DOHH2 (cell line): ENCODE data around the gene PLA2G6.

Source experiments
- H3F3A ChIP-seq: fragments of 200-600 bp; sonication (generic), shearing (Covaris generic); 2 replicates; pipeline ENCODE4 v1.6.0; 2016; ENCODE audit warnings: antibody characterized with exemption, mild to moderate bottlenecking; ENCODE audit not compliant: control insufficient read depth, insufficient read depth
- H3K27ac ChIP-seq: fragments of 200-600 bp; sonication (generic); 2 replicates; pipeline ENCODE4 v1.5.1; 2014; ENCODE audit warnings: low read depth, mild to moderate bottlenecking, low read length, moderate library complexity
- H3K27me3 ChIP-seq: fragments of 200-600 bp; sonication (generic); 2 replicates; pipeline ENCODE4 v1.6.1; 2014; ENCODE audit warnings: mild to moderate bottlenecking, low read length, mixed read lengths; ENCODE audit not compliant: control insufficient read depth
- H3K36me3 ChIP-seq: fragments of 200-600 bp; sonication (generic); 2 replicates; pipeline ENCODE4 v1.6.1; 2014; ENCODE audit warnings: mild to moderate bottlenecking, low read length, moderate library complexity, mixed read lengths; ENCODE audit not compliant: control insufficient read depth
- H3K4me1 ChIP-seq: fragments of 200-600 bp; sonication (generic); 2 replicates; pipeline ENCODE4 v1.6.1; 2014; ENCODE audit warnings: mild to moderate bottlenecking, low read length, mixed read lengths; ENCODE audit not compliant: control insufficient read depth
- H3K4me2 ChIP-seq: fragments of 200-600 bp; sonication (generic); 2 replicates; pipeline ENCODE4 v1.6.0; 2014; ENCODE audit warnings: mild to moderate bottlenecking, low read length, moderate library complexity
- H3K4me3 ChIP-seq: fragments of 200-600 bp; sonication (generic); 2 replicates; pipeline ENCODE4 v1.5.1; 2014; ENCODE audit warnings: mild to moderate bottlenecking, low read length, mixed read lengths
- H3K79me2 ChIP-seq: fragments of 200-600 bp; sonication (generic); 2 replicates; pipeline ENCODE4 v1.6.1; 2014; ENCODE audit warnings: mild to moderate bottlenecking, low read length, mixed read lengths; ENCODE audit not compliant: control insufficient read depth
- H3K9me2 ChIP-seq: fragments of 200-600 bp; sonication (generic); replicated peaks from 2 replicates; pipeline ENCODE4 v1.6.1; 2014; ENCODE audit warnings: mild to moderate bottlenecking, low read length, mixed read lengths; ENCODE audit not compliant: control insufficient read depth
- H3K9me3 ChIP-seq: fragments of 200-600 bp; sonication (generic); 2 replicates; pipeline ENCODE4 v1.6.1; 2014; ENCODE audit warnings: antibody characterized with exemption, low read length, mixed read lengths; ENCODE audit not compliant: control insufficient read depth, insufficient read depth
- H4K20me1 ChIP-seq: fragments of 200-600 bp; sonication (generic); 2 replicates; pipeline ENCODE4 v1.6.0; 2014; ENCODE audit warnings: low read depth, mild to moderate bottlenecking, antibody characterized with exemption, low read length, moderate library complexity; ENCODE audit not compliant: control insufficient read depth, insufficient read depth
- CTCF ChIP-seq: fragments of 200-600 bp; sonication (generic); IDR thresholded peaks from one replicate; pipeline ENCODE4 v1.5.1; 2014; ENCODE audit warnings: antibody characterized with exemption, mild to moderate bottlenecking, low read depth, low read length; ENCODE audit not compliant: poor library complexity, severe bottlenecking
- EZH2phosphoT487 ChIP-seq: fragments of 200-600 bp; sonication (generic); IDR thresholded peaks from 2 replicates; pipeline ENCODE4 v1.6.1; 2017; ENCODE audit warnings: borderline replicate concordance, mild to moderate bottlenecking, antibody characterized with exemption, low read length, moderate library complexity, mixed read lengths

PLA2G6 gene

GRCh38 chr22:38132136-38132535 is 49.5 kb downstream of the PLA2G6 start:
- no peaks in the 10 kb centered on the region for H3K9me3 ChIP-seq
- H3K27me3 ChIP-seq, result no peaks in the 10 kb centered on the region
- no peaks in the 10 kb centered on the region for H3K4me1 ChIP-seq
- no peak overlapping the region for H3K4me2 ChIP-seq
- no peaks in the 10 kb centered on the region for H3F3A ChIP-seq
- no peaks in the 10 kb centered on the region for H3K79me2 ChIP-seq
- TF ChIP-seq EZH2phosphoT487 (no peak), CTCF (no peak)
- no peaks in the 10 kb centered on the region for H4K20me1 ChIP-seq
- H3K27ac ChIP-seq, result no peak overlapping the region
- no peaks in the 10 kb centered on the region for H3K9me2 ChIP-seq
- H3K4me3 ChIP-seq, result no peak overlapping the region
- no peaks in the 10 kb centered on the region for H3K36me3 ChIP-seq

- Histone ChIP-seq H3K4me1 (no peaks in the 10 kb centered on the region), H3K36me3 (no peaks in the 10 kb centered on the region), H3K79me2 (no peaks in the 10 kb centered on the region), H3K4me3 (no peak overlapping the region), H3K4me2 (no peak overlapping the region), H3K27me3 (no peaks in the 10 kb centered on the region), H3K9me2 (no peaks in the 10 kb centered on the region), H3K27ac (no peak overlapping the region), H4K20me1 (no peaks in the 10 kb centered on the region), H3F3A (no peaks in the 10 kb centered on the region), H3K9me3 (no peaks in the 10 kb centered on the region)
- TF ChIP-seq EZH2phosphoT487, result no peak
- TF ChIP-seq CTCF, result no peak
These were observed 50.2 kb downstream of the PLA2G6 start for GRCh38 chr22:38131399-38131798.

- Histone ChIP-seq H3K27me3 (no peaks in the 10 kb centered on the region), H3K4me3 (no peak overlapping the region), H3F3A (no peaks in the 10 kb centered on the region), H3K9me3 (no peaks in the 10 kb centered on the region), H3K27ac (no peak overlapping the region), H3K79me2 (no peaks in the 10 kb centered on the region), H3K4me2 (no peak overlapping the region), H3K9me2 (no peaks in the 10 kb centered on the region), H4K20me1 (no peaks in the 10 kb centered on the region), H3K4me1 (no peaks in the 10 kb centered on the region), H3K36me3 (no peaks in the 10 kb centered on the region)
- TF ChIP-seq EZH2phosphoT487 (no peak), CTCF (no peak)
These were observed 51.8 kb downstream of the PLA2G6 start for GRCh38 chr22:38129856-38130255.

- Histone ChIP-seq H3K9me2 (no peaks in the 10 kb centered on the region), H4K20me1 (no peaks in the 10 kb centered on the region), H3F3A (no peaks in the 10 kb centered on the region), H3K79me2 (no peaks in the 10 kb centered on the region), H3K4me2 (no peak overlapping the region), H3K4me1 (no peaks in the 10 kb centered on the region), H3K27me3 (no peaks in the 10 kb centered on the region), H3K9me3 (no peaks in the 10 kb centered on the region), H3K27ac (no peak overlapping the region), H3K36me3 (no peaks in the 10 kb centered on the region), H3K4me3 (no peak overlapping the region)
- TF ChIP-seq EZH2phosphoT487, result no peak
These were observed 52.6 kb downstream of the PLA2G6 start for GRCh38 chr22:38129021-38129420.
